GM21360 (cell line): ENCODE measurements around the gene CLTA.
"Not testable (repeated sequence)": the region's sequence is repeated elsewhere in the genome, so short reads cannot be mapped to it uniquely, and the experiment has no call there.

Source experiments
- ATAC-seq: cut with Tn5 transposase; IDR thresholded peaks from one replicate; pipeline ENCODE4 v1.9.1; 2021; ENCODE audit warnings: mild to moderate bottlenecking, moderate library complexity; ENCODE audit not compliant: unreplicated experiment

The CLTA gene

DNA sequence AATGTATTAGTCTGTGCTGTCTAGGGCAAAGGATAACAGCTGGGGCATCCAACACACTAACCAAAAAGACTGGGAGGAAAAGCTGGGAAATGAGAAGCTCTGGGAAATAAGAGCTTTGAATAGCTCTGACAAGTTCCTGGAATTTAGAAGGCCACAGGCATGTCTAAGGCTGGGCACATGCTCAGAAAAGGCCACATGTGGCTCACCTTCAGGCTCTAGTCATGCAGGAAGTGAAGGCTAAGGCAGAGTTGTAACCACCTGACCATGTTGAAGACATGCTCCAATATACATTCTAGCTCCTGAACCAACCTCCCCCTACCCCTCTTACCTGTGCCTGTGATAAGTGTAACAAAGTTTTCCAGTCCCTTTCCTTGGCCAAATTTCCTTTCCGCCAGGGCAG lies 31.7 kb downstream of the CLTA start:
- ATAC-seq = no peak

DNA sequence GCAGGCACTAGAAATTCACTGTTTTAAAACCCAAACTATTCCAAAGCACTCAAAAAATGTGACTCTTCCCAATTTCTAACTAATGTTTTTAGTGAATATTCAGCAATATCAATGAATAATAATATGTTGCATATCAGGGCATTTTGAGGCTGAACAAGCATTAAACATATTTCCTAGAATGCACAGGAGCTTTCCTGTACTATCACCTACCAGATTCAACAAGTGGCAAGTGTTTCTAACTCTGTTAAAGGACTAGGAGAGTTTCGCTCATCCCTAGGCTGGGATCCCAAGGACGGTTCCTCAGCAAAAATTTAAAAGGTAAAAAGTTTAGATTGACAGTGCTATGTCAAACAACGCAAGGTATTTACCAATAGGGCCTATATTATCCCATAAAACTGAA lies 46.5 kb downstream of the CLTA start:
- no peak for ATAC-seq

DNA sequence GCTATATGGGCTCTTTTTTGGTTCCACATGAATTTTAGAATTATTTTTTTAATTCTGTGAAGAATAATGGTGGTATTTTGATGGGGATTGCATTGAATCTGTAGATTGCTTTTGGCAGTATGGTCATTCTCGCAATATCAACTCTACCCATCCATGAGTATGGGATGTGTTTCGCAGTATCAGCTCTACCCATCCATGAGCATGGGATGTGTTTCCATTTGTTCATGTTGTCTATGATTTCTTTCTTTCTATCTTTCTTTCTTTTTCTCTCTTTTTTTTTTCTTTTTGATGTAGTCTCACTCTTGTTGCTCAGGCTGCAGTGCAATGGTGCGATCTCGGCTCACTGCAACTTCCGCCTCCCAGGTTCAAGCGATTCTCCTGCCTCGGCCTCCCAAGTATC lies 48.5 kb downstream of the CLTA start:
- ATAC-seq = not testable (repeated sequence)

DNA sequence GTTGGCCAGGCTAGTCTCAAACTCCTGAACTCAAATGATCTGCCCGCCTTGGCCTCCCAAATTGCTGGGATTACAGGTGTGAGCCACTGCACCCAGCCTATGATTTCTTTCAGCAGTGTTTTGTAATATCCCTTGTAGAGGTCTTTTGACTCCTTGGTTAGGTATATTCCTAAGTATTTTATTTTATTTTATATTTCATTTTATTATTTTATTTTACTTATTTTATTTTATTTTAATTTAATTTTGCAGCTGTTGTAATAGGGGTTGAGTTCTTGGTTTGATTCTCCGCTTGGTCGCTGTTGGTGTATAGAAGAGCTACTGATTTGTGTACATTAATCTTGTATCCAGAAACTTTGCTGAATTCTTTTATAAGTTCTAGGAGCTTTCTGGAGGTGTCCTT lies 49.0 kb downstream of the CLTA start:
- not testable (repeated sequence) for ATAC-seq

DNA sequence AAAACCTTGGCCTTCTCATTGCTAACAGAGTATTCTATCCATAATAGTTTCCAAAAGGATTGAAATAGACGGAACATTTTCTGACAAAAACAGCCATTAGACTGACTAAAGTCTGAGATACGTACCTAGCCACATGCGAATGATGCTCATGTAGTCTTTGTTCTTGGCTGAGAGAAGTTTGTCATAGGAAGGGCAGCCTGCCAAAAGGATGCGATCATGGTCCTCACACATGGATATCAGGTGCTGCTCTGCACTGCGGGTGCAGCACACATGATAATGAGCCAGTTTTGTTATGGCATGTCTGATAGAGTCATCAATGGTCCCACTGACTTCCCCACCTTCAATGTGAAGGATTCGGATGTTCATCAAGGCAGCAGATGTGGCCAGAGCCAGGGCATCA lies 55.2 kb downstream of the CLTA start:
- no peak for ATAC-seq

DNA sequence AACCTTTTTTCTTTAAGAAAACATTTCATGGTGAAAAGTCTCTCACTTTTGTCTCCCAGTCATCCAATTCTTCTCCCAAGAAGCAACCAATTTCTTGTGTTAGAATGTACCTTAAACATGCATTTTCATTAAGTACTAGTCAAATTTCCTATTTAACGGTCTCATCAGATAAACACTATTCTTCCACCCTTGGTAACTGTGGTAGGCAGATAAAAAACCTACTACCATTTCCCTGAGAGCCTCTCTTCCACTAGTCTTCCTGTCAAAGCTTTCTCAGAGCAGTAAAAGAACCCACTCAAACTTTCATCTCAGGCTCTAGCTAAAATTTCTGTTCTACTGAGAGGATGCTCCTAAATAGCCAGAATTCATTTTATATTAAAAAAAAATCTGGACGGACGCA lies 56.6 kb downstream of the CLTA start:
- no peak for ATAC-seq

DNA sequence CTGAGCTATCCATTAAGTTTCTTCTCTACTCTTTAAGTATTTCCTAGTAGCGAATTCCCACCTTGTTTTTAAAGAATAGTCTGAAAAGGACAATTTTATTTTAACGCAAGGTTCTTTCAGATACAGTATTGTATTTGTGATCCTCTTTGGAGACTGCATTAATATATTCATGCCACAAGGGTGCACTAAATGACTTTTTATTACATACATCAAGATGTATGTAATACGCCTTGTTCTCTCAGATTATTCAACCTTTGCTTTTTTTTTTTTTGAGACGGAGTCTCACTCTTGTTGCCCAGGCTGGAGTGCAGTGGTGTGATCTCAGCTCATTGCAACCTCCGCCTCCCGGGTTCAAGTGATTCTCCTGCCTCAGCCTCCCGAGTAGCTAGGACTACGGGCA lies 57.3 kb downstream of the CLTA start:
- ATAC-seq = not testable (repeated sequence)

DNA sequence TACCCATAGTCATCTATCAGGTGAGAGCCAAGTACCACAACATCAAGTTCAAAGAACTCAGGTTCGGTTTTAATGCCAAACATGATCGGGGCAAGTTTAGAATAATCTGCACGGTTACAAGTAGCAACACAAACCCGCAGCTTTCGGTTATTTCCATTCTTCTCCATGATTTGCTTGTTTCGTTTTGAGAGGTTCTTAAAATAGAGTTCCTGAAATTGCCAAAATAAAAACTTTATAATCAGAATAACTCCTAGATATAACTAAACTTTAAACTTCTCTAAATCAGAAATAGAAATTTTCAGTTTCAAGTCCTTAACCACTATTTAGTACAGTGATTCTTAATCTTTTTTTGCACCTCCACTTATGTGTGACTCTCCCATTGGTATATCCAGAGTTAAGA lies 58.5 kb downstream of the CLTA start:
- no peak for ATAC-seq

DNA sequence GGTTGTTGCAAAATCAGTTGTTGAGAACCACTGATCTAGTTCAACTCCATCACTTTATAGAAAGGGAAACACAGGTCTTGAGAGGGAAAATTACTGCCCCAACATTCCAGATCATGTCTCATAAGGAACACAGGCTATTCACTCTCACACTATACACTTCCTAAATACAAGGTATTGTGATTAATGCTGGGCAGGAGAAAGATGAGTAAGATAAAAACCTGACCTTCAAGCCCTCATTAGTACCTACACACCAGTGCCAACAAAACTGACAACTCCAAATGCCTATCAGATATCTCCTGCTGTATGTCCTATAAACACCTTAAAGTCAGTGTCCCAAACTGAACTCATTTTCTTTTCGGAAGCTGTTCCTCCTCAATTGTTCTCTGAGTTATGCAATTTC lies 59.4 kb downstream of the CLTA start:
- no peak for ATAC-seq

DNA sequence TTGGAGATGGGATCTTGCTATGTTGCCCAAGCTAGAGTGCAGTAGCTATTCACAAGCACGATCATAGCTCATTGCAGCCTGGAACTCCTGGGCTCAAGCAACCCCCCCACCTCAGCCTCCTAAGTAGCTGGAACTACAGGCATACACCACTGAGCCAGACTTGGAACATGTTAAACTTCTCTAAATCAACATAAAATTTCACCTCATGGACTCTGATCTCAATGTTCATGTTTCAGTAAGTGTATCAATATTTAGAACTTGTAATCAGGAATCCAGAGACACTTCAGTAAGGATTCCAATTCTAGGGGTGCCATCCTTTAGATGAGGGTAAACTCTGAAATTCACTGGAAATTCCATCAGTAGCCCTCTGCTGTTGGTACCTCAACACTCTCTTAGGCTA lies 60.7 kb downstream of the CLTA start:
- no peak for ATAC-seq

DNA sequence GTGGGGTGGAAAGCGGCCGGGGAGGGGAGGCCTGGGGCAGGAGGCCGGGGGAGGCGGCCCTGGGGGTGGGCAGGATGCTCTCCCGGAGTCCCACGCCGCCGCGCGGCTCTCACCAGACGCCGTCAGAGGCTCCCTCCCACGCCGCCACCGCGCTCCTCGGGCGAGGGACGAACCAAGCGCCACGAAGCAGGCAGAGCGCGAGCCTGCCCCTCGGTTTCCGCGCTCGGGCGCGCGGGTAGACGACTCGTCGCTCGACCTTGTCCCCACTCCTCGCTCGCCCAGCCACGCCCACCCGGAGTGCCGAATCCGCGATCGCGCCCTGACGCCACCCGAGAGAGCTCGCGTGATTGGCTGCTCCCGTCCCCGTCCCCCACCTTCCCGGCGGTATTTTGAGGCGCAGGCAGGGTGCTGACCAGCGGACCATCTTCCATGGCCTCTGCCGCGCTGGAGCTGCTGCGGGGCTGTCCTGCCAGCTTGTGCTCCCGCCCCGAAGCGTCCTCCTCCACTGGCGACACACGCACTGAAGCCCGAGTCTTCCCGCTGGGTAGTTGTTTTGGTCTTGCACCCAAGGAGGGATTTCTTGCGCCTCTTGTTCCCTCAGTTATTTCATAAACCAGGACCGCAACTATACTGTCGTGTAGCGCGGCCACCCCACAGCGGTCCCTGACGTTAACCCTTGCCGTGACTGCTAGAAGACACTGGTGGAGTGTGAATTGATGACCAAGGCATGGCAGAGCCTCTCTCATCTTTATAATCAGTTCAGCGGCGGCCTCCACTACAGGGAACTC lies 67.7 kb downstream of the CLTA start, which contains the start of gene GNE:
TSS of gene GNE (minus strand) at position 241 of the 788 bp plus-strand sequence. CDS start 9,093 bp downstream, outside the sequence.
- ATAC-seq = peak; percentile 87

DNA sequence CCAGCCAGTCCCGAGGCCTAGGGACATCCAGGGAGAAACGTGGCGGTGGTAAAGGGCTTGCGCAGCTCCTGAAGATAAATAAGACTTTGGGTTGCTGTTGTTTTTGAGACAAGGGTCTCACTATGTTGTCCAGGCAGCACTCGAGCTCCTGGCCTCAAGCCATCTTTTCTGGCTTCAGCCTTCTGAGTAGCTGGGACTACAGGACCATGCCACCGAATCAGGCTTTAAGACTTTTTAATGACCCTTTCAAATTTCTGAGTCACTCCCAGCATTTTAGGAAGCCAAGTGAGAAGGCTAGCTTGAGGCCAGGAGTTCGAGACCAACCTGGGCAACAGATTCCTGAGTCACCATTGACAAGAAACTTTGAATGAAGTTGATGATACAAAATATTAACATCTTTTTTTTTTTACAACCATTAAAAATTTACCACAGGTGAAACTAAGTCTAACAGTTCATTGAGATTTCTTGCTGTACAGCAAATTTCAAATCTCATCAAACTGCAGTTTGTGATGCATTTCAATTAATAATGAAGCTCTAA lies 68.3 kb downstream of the CLTA start:
- ATAC-seq = peak; percentile 6
